GM12878 (cell line): Measurements from ENCODE around the gene LMO7.

Source experiments
- CEBPB ChIP-seq, 2 experiments: fragments of 150-350 bp in 1 of 2; IDR thresholded peaks; 2 replicates each; pipeline ENCODE4 v1.6.1; 2012 to 2014; ENCODE audit warnings: low read depth in 2 of 2, low read length in 2 of 2, borderline replicate concordance in 1 of 2, inconsistent platforms in 1 of 2
- CTCF ChIP-seq, 3 experiments: IDR thresholded peaks in 2 of 3; conservative IDR thresholded peaks in 1 of 3; 2 replicates each; pipeline ENCODE4 v1.5.1; 2011; ENCODE audit warnings: low read depth in 3 of 3, low read length in 3 of 3, mild to moderate bottlenecking in 3 of 3, control low read depth in 2 of 3, moderate library complexity in 2 of 3, inconsistent platforms in 1 of 3, mixed read lengths in 1 of 3; ENCODE audit not compliant: control insufficient read depth in 2 of 3, insufficient read depth in 1 of 3; ENCODE audit errors: extremely low read depth in 1 of 3
- FOS ChIP-seq: IDR thresholded peaks from 3 replicates; pipeline ENCODE4 v1.6.1; 2011; ENCODE audit warnings: borderline replicate concordance; ENCODE audit not compliant: insufficient read length; ENCODE audit errors: extremely low read depth
- FOXM1 ChIP-seq: IDR thresholded peaks from 2 replicates; pipeline ENCODE4 v1.6.1; 2012; ENCODE audit warnings: low read depth, mild to moderate bottlenecking, inconsistent platforms, low read length, moderate library complexity
- MAX ChIP-seq: IDR thresholded peaks from 2 replicates; pipeline ENCODE4 v1.6.1; 2012; ENCODE audit warnings: low read depth, low read length, improper control_type of control experiment
- MYC ChIP-seq: IDR thresholded peaks from 2 replicates; pipeline ENCODE4 v1.6.1; 2011; ENCODE audit warnings: mild to moderate bottlenecking, low read length, moderate library complexity, inconsistent platforms; ENCODE audit not compliant: insufficient read depth, insufficient replicate concordance, insufficient read length, severe bottlenecking
- POLR2A ChIP-seq: IDR thresholded peaks from 2 replicates; pipeline ENCODE4 v1.6.1; 2011; ENCODE audit warnings: low read depth, mild to moderate bottlenecking, low read length
- RAD21 ChIP-seq: IDR thresholded peaks from 2 replicates; pipeline ENCODE4 v1.6.1; 2011; ENCODE audit warnings: mild to moderate bottlenecking, low read depth, low read length, moderate library complexity; ENCODE audit not compliant: insufficient read depth
- RAD51 ChIP-seq: fragments of 450-650 bp; IDR thresholded peaks from 2 replicates; pipeline ENCODE4 v1.6.1; 2016; ENCODE audit warnings: moderate library complexity, mild to moderate bottlenecking, inconsistent platforms
- YY1 ChIP-seq: IDR thresholded peaks from 2 replicates; pipeline ENCODE4 v1.6.1; 2011; ENCODE audit warnings: low read depth, mild to moderate bottlenecking, low read length

- TF ChIP-seq CTCF (IDR thresholded peaks at IDR 0.05 in 2 of 3, conservative IDR thresholded peaks at IDR 0.05 in 1 of 3; ENCODE audit: control insufficient read depth in 2 of 3, extremely low read depth in 1 of 3, insufficient read depth in 1 of 3, low read depth in 3 of 3, low read length in 3 of 3) (no peak), FOXM1 (no peak), RAD21 (no peak), YY1 (no peak), MYC (no peak), POLR2A (no peak), MAX (no peak), CEBPB (IDR thresholded peaks at IDR 0.05; ENCODE audit: borderline replicate concordance in 1 of 2, low read depth in 2 of 2, low read length in 2 of 2) (no peak), FOS (no peak), RAD51 (no peak)
These were observed 118.8 kb downstream of the LMO7 start for GRCh38 chr13:75754936-75755335.
